DMS79 (cell line): ENCODE data around the gene KPNA3.
"Not testable (repeated sequence)": the region's sequence is repeated elsewhere in the genome, so short reads cannot be mapped to it uniquely, and the experiment has no call there.

Source experiments
- DNase-seq: peaks from one replicate; lab custom pipeline; 2025; lab: John Stamatoyannopoulos, UW

Gene KPNA3

GRCh38 chr13:49792550-49793324 lies at the start of gene KPNA3:
Gene KPNA3, minus strand, starts transcription at chr13:49792682. Its CDS starts 176 bp downstream, at chr13:49792506.
- DNase-seq, result peak; percentile 90

GRCh38 chr13:49841964-49842363 lies 49.5 kb upstream of the KPNA3 start:
- DNase-seq, result no peak

GRCh38 chr13:49840675-49841074 lies 48.2 kb upstream of the KPNA3 start:
- no peak for DNase-seq

- no peak for DNase-seq
Measured at GRCh38 chr13:49840266-49840665, 47.8 kb upstream of the KPNA3 start.

GRCh38 chr13:49838989-49839388 lies 46.5 kb upstream of the KPNA3 start:
- DNase-seq, result no peak

- DNase-seq, result no peak
Measured at GRCh38 chr13:49836516-49836915, 44.0 kb upstream of the KPNA3 start.

- no peak for DNase-seq
Measured at GRCh38 chr13:49833402-49833801, 40.9 kb upstream of the KPNA3 start.

GRCh38 chr13:49831455-49831854 lies 39.0 kb upstream of the KPNA3 start:
- no peak for DNase-seq

- DNase-seq, result no peak
Measured at GRCh38 chr13:49830721-49831120, 38.2 kb upstream of the KPNA3 start.

GRCh38 chr13:49829715-49830114 lies 37.2 kb upstream of the KPNA3 start:
- no peak for DNase-seq

GRCh38 chr13:49828453-49828852 lies 36.0 kb upstream of the KPNA3 start:
- no peak for DNase-seq

GRCh38 chr13:49827891-49828290 lies 35.4 kb upstream of the KPNA3 start:
- no peak for DNase-seq

- DNase-seq, result no peak
Measured at GRCh38 chr13:49827336-49827735, 34.9 kb upstream of the KPNA3 start.

GRCh38 chr13:49821216-49822009 lies 28.9 kb upstream of the KPNA3 start:
- no peak for DNase-seq

GRCh38 chr13:49820591-49821215 lies 28.2 kb upstream of the KPNA3 start:
- no peak for DNase-seq

- not testable (repeated sequence) for DNase-seq
Measured at GRCh38 chr13:49816047-49816446, 23.6 kb upstream of the KPNA3 start.

- DNase-seq, result no peak
Measured at GRCh38 chr13:49814551-49815270, 22.2 kb upstream of the KPNA3 start.

- DNase-seq, result no peak
Measured at GRCh38 chr13:49812812-49813211, 20.3 kb upstream of the KPNA3 start.

- DNase-seq, result no peak
Measured at GRCh38 chr13:49811527-49811908, 19.0 kb upstream of the KPNA3 start.

GRCh38 chr13:49810567-49811526 lies 18.4 kb upstream of the KPNA3 start:
- DNase-seq, result no peak

- no peak for DNase-seq
Measured at GRCh38 chr13:49807681-49808080, 15.2 kb upstream of the KPNA3 start.
